HepG2 (cell line): ENCODE results near the gene C1orf159. TPM values are rescaled to one million over a fixed set of nuclear protein-coding genes. Genes with fewer than 3 reads are reported as not detected.

ENCODE experiments used
- CENPX ChIP-seq: sonication (generic); formaldehyde crosslinking; IDR thresholded peaks from 2 replicates; pipeline ENCODE4 v1.9.0; 2021; ENCODE audit warnings: mild to moderate bottlenecking, missing genetic modification reagents, moderate library complexity
- FOXC1 ChIP-seq: sonication (generic); formaldehyde crosslinking; IDR thresholded peaks from 2 replicates; pipeline ENCODE4 v1.8.0; 2022; ENCODE audit warnings: mild to moderate bottlenecking, missing genetic modification reagents, borderline replicate concordance
- GATA4 ChIP-seq: sonication (generic); IDR thresholded peaks from 2 replicates; pipeline ENCODE4 v1.6.1; 2016; ENCODE audit warnings: antibody characterized with exemption, low read depth, borderline replicate concordance
- MEF2D ChIP-seq: sonication (generic); formaldehyde crosslinking; IDR thresholded peaks from 2 replicates; pipeline ENCODE4 v1.5.1; 2020; ENCODE audit warnings: mild to moderate bottlenecking, missing genetic modification reagents
- PRMT3 ChIP-seq: sonication (generic); formaldehyde crosslinking; IDR thresholded peaks from 2 replicates; pipeline ENCODE4 v1.8.1; 2022; ENCODE audit warnings: low read depth, mild to moderate bottlenecking, moderate library complexity, missing genetic modification reagents, borderline replicate concordance
- SOX13 ChIP-seq, 3 experiments: fragments of 450-650 bp in 1 of 3; sonication (generic) in 1 of 3; formaldehyde crosslinking in 1 of 3; IDR thresholded peaks in 2 of 3; conservative IDR thresholded peaks in 1 of 3; 2 replicates each; pipeline versions ENCODE4 v1.5.0 to v1.6.1; 2016 to 2020; ENCODE audit warnings: antibody characterized with exemption in 1 of 3, mild to moderate bottlenecking in 1 of 3, missing compliant biosample characterization in 1 of 3, missing genetic modification reagents in 1 of 3, moderate library complexity in 1 of 3
- TEF ChIP-seq: sonication (generic); formaldehyde crosslinking; IDR thresholded peaks from 2 replicates; pipeline ENCODE4 v1.5.0; 2020; ENCODE audit warnings: missing genetic modification reagents
- U2AF2 ChIP-seq: fragments of 200-400 bp; formaldehyde crosslinking; IDR thresholded peaks from 2 replicates; pipeline ENCODE4 v1.6.1; 2017; ENCODE audit warnings: low read depth, mild to moderate bottlenecking, low read length
- ZNF101 ChIP-seq: sonication (generic); formaldehyde crosslinking; IDR thresholded peaks from 2 replicates; pipeline ENCODE4 v1.4.0; 2020; ENCODE audit warnings: mild to moderate bottlenecking, low read depth, missing genetic modification reagents, borderline replicate concordance
- ZNF18 ChIP-seq: sonication (generic); formaldehyde crosslinking; IDR thresholded peaks from 2 replicates; pipeline ENCODE4 v1.8.0; 2022; ENCODE audit warnings: mild to moderate bottlenecking, missing genetic modification reagents; ENCODE audit not compliant: insufficient replicate concordance
- ZNF225 ChIP-seq: sonication (generic); formaldehyde crosslinking; IDR thresholded peaks from 2 replicates; pipeline ENCODE4 v1.4.0; 2020; ENCODE audit warnings: mild to moderate bottlenecking, missing genetic modification reagents
- ZNF251 ChIP-seq: sonication (generic); formaldehyde crosslinking; IDR thresholded peaks from 2 replicates; pipeline ENCODE4 v1.9.0; 2021; ENCODE audit warnings: mild to moderate bottlenecking, missing genetic modification reagents
- ZNF296 ChIP-seq: sonication (generic); formaldehyde crosslinking; conservative IDR thresholded peaks from 2 replicates; pipeline ENCODE4 v1.5.0; 2020; ENCODE audit warnings: mild to moderate bottlenecking, missing genetic modification reagents
- ZNF431 ChIP-seq: sonication (generic); formaldehyde crosslinking; IDR thresholded peaks from 2 replicates; pipeline ENCODE4 v1.9.0; 2022; ENCODE audit warnings: missing genetic modification reagents, low read depth, mild to moderate bottlenecking, borderline replicate concordance
- ZNF44 ChIP-seq: sonication (generic); formaldehyde crosslinking; IDR thresholded peaks from 2 replicates; pipeline ENCODE4 v1.5.1; 2020; ENCODE audit warnings: mild to moderate bottlenecking, missing genetic modification reagents
- ZNF75D ChIP-seq: sonication (generic); formaldehyde crosslinking; IDR thresholded peaks from 2 replicates; pipeline ENCODE4 v1.8.1; 2023; ENCODE audit warnings: missing genetic modification reagents, mild to moderate bottlenecking, borderline replicate concordance
- ZZZ3 ChIP-seq: sonication (generic); formaldehyde crosslinking; IDR thresholded peaks from 2 replicates; pipeline ENCODE4 v1.4.0; 2020; ENCODE audit warnings: missing genetic modification reagents, mild to moderate bottlenecking, borderline replicate concordance
- polyA plus RNA-seq, 8 experiments: library from polyadenylated mRNA; depleted of rRNA in 3 of 8; stranded (reverse) in 7 of 8; unstranded in 1 of 8; fragments of >200 nt; fragmentation: Illumina TruSeq in 4 of 8; extraction: Trizol in 4 of 8; gene quantifications; 2 replicates each; pipeline versions ENCODE4 v1.2.1 to v1.2.3, GENCODE V29; 2011 to 2016; ENCODE audit warnings: low read depth in 4 of 8, missing spikeins in 1 of 8, mixed read lengths in 1 of 8; ENCODE audit not compliant: insufficient read depth in 1 of 8
- total RNA-seq, 5 experiments: library from RNA; depleted of rRNA; stranded (reverse); fragments of >200 nt; fragmentation: Illumina TruSeq; extraction: Trizol; gene quantifications; 2 replicates each; pipeline ENCODE4 v1.2.3, GENCODE V29; 2016; ENCODE audit warnings: low read depth in 1 of 5
- TF ChIP-seq, protein P1 (sequence below): sonication (generic); formaldehyde crosslinking; IDR thresholded peaks from 2 replicates; pipeline ENCODE4 v1.5.1; 2020; ENCODE audit warnings: mild to moderate bottlenecking, missing genetic modification reagents, moderate library complexity
- TF ChIP-seq, protein P2 (sequence below): sonication (generic); formaldehyde crosslinking; IDR thresholded peaks from 2 replicates; pipeline ENCODE4 v1.4.0; 2020; ENCODE audit warnings: missing genetic modification reagents

C1orf159 gene
- total and polyA plus RNA-seq, 2 of the 13 experiments (the other 11 are each of a cell fraction or from before 2014, with no cell fraction given), result 3.8 to 6.7 TPM

- TF ChIP-seq, protein P1, sequence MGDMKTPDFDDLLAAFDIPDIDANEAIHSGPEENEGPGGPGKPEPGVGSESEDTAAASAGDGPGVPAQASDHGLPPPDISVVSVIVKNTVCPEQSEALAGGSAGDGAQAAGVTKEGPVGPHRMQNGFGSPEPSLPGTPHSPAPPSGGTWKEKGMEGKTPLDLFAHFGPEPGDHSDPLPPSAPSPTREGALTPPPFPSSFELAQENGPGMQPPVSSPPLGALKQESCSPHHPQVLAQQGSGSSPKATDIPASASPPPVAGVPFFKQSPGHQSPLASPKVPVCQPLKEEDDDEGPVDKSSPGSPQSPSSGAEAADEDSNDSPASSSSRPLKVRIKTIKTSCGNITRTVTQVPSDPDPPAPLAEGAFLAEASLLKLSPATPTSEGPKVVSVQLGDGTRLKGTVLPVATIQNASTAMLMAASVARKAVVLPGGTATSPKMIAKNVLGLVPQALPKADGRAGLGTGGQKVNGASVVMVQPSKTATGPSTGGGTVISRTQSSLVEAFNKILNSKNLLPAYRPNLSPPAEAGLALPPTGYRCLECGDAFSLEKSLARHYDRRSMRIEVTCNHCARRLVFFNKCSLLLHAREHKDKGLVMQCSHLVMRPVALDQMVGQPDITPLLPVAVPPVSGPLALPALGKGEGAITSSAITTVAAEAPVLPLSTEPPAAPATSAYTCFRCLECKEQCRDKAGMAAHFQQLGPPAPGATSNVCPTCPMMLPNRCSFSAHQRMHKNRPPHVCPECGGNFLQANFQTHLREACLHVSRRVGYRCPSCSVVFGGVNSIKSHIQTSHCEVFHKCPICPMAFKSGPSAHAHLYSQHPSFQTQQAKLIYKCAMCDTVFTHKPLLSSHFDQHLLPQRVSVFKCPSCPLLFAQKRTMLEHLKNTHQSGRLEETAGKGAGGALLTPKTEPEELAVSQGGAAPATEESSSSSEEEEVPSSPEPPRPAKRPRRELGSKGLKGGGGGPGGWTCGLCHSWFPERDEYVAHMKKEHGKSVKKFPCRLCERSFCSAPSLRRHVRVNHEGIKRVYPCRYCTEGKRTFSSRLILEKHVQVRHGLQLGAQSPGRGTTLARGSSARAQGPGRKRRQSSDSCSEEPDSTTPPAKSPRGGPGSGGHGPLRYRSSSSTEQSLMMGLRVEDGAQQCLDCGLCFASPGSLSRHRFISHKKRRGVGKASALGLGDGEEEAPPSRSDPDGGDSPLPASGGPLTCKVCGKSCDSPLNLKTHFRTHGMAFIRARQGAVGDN, result peak; percentile 96
- TF ChIP-seq ZZZ3 (CRISPR knock-in tag), result peak; percentile 43; the same call in 1 of the 2 replicates
- TF ChIP-seq ZNF18, result peak; percentile 90
- no peak for TF ChIP-seq ZNF225 (CRISPR knock-in tag)
- no peak for TF ChIP-seq ZNF75D (CRISPR knock-in tag)
- TF ChIP-seq SOX13 (IDR thresholded peaks at IDR 0.05), result no peak
- peak in 1 of 2 experiments; percentile 15; a peak in 1 of 4 replicates for TF ChIP-seq SOX13 (CRISPR knock-in tag; conservative IDR thresholded peaks at IDR 0.05 in 1 of 2, IDR thresholded peaks at IDR 0.05 in 1 of 2)
- no peak for TF ChIP-seq GATA4
- no peak for TF ChIP-seq TEF
- TF ChIP-seq ZNF101, result no peak
- no peak for TF ChIP-seq U2AF2
- TF ChIP-seq ZNF431, result no peak
- no peak for TF ChIP-seq CENPX (CRISPR knock-in tag)
- no peak for TF ChIP-seq ZNF296 (CRISPR knock-in tag)
- TF ChIP-seq ZNF251 (CRISPR knock-in tag), result no peak
- no peak for TF ChIP-seq PRMT3 (CRISPR knock-in tag)
- TF ChIP-seq MEF2D, result peak; percentile 74
- TF ChIP-seq, protein P2, sequence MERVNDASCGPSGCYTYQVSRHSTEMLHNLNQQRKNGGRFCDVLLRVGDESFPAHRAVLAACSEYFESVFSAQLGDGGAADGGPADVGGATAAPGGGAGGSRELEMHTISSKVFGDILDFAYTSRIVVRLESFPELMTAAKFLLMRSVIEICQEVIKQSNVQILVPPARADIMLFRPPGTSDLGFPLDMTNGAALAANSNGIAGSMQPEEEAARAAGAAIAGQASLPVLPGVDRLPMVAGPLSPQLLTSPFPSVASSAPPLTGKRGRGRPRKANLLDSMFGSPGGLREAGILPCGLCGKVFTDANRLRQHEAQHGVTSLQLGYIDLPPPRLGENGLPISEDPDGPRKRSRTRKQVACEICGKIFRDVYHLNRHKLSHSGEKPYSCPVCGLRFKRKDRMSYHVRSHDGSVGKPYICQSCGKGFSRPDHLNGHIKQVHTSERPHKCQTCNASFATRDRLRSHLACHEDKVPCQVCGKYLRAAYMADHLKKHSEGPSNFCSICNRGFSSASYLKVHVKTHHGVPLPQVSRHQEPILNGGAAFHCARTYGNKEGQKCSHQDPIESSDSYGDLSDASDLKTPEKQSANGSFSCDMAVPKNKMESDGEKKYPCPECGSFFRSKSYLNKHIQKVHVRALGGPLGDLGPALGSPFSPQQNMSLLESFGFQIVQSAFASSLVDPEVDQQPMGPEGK (CRISPR knock-in tag), result peak; percentile 47; the same call in 1 of the 2 replicates
- TF ChIP-seq FOXC1 (CRISPR knock-in tag), result peak; percentile 71
- no peak; the same call in 1 of the 2 replicates for TF ChIP-seq ZNF44 (CRISPR knock-in tag)
Measured at GRCh38 chr1:1079408-1080121, 36.3 kb downstream of the C1orf159 start (continued).
